Astrocyte of the cerebellum (primary cell): ENCODE data around the gene ATXN7L1.
A peak's percentile ranks its signal among the peaks of the same experiment; 100 is the strongest.

Experiments used
- DNase-seq: peaks from one replicate; pipeline ENCODE4 v3.0.0-alpha.2; 2011; ENCODE audit warnings: low read depth
- H3K4me3 ChIP-seq: 2 replicates; pipeline ENCODE4 v1.5.1; 2011; ENCODE audit warnings: mild to moderate bottlenecking, low read depth, low read length, moderate library complexity
- CTCF ChIP-seq: IDR thresholded peaks from 2 replicates; pipeline ENCODE4 v1.5.1; 2012; ENCODE audit warnings: low read length, low read depth, moderate library complexity, mild to moderate bottlenecking; ENCODE audit errors: missing control alignments
- in situ Hi-C: cut with HindIII; loops from 2 replicates; pipeline ENCODE4 v1.10.0; 2017; ENCODE audit warnings: low sequenced_read_pairs

The ATXN7L1 gene

GRCh38 chr7:105840981-105841749 is 35.2 kb downstream of the ATXN7L1 start:
- no peak for DNase-seq
- in situ Hi-C loops: no loop called here
- TF ChIP-seq CTCF: no peak
- no peak overlapping the region for H3K4me3 ChIP-seq

GRCh38 chr7:105839266-105839665 is 37.1 kb downstream of the ATXN7L1 start:
- no peak for TF ChIP-seq CTCF

GRCh38 chr7:105838627-105839231 is 37.7 kb downstream of the ATXN7L1 start:
- in situ Hi-C loops: no loop called here
- TF ChIP-seq CTCF: no peak
- H3K4me3 ChIP-seq: no peak overlapping the region
- peak; percentile 57 for DNase-seq

More at GRCh38 chr7:105839266-105839665, 37.1 kb downstream of the ATXN7L1 start:
- no peak overlapping the region for H3K4me3 ChIP-seq
- no peak for DNase-seq
- in situ Hi-C loops: no loop called here

GRCh38 chr7:105837765-105838626 is 38.4 kb downstream of the ATXN7L1 start:
- no peak overlapping the region for H3K4me3 ChIP-seq
- TF ChIP-seq CTCF: no peak
- DNase-seq: no peak
- in situ Hi-C loops: no loop called here

- in situ Hi-C loops: no loop called here
- TF ChIP-seq CTCF: no peak
- DNase-seq: peak; percentile 48
Measured at GRCh38 chr7:105835441-105835840, 41.0 kb downstream of the ATXN7L1 start.

GRCh38 chr7:105831824-105832535 is 44.4 kb downstream of the ATXN7L1 start:
- no peak for DNase-seq
- H3K4me3 ChIP-seq: no peak overlapping the region
- no peak for TF ChIP-seq CTCF
- in situ Hi-C loops: no loop called here

More at GRCh38 chr7:105835441-105835840, 41.0 kb downstream of the ATXN7L1 start:
- no peak overlapping the region for H3K4me3 ChIP-seq
